Measurements from ENCODE around the gene HOXD8.

Gene HOXD8

DNA sequence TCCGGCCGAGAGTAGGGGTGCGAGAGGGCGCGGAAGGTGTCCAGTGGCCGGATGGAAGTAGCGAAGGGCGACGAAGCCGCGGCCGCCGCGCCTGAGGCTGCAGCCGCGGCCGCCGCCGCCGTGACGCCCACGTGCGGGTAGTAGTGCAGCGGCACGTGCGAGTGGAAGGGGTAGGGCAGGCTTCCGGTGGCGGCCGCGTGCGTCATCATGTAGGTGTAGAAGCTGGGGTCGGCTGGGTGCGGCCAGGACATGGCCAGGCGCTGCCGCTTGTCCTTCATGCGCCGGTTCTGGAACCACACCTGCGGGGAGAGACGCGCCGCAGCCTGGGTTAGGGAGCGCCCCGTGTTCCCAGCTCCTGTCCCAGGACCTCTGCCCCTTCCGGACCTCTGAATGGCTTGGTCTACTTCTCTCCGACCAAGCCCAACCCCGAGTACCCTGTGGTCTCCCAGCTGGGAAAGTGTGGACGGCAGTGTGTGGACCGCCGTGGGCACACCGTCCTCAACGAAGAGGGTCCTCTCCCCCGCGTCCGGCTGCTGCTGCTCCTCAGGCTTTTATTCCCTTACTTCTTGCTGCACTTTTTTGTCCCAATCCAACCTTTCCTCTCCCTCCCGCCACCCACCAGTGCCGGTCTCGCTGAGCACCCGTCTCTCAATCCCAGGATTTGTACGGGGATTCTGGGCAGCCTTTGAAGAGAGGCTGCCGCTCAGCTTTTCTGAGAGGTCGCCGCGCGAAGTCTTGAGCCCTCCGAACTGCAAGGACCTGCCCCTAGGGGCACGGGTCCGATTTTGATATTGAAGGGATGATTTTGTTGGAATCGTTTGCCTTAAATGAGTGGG lies 48.7 kb upstream of the HOXD8 start:
- Histone ChIP-seq H3K27ac (ENCODE audit: extremely low read depth, low read depth, low read length) (peak overlapping the region; percentile 72; the same call in 1 of the 2 replicates), H3K4me1 (ENCODE audit: control insufficient read depth, insufficient read depth, low read length) (no peaks in the 10 kb centered on the region), H3K4me3 (ENCODE audit: low read depth, low read length) (peak overlapping the region; percentile 42), H3K36me3 (ENCODE audit: control insufficient read depth in 2 of 2, insufficient read depth in 1 of 2, low read length in 2 of 2) (no peaks in the 10 kb centered on the region), H3K9me3 (ENCODE audit: control insufficient read depth, insufficient read depth, low read depth, low read length) (no peaks in the 10 kb centered on the region)
- ChIA-PET POLR2A (interaction anchor here (1.0 to 2.7 kb wide), 2 partner anchors 26 to 79 kb away, joined by 5 to 12 read pairs; partner anchors contain the start of genes HOXD11 and LNPK), CTCF (interaction anchor here (0.6 to 3.2 kb wide), 12 partner anchors 9 to 877 kb away, joined by 3 to 44 read pairs (median 4); partner anchors contain the start of gene HOXD13)
- TF ChIP-seq ZNF600 (tag by site-specific recombination; IDR thresholded peaks at IDR 0.05) (0 out of 2 replicates have a peak, but pooled peaks have one; percentile 37), OSR2 (tag by site-specific recombination; IDR thresholded peaks at IDR 0.05) (0 out of 2 replicates have a peak, but pooled peaks have one; percentile 43), ZNF398 (tag by site-specific recombination; IDR thresholded peaks at IDR 0.05) (0 out of 2 replicates have a peak, but pooled peaks have one; percentile 9), ZNF24 (tag by site-specific recombination; IDR thresholded peaks at IDR 0.05) (no peak), ZNF629 (tag by site-specific recombination; IDR thresholded peaks at IDR 0.05) (peak; percentile 19; the same call in 1 of the 2 replicates), ZNF670 (tag by site-specific recombination; IDR thresholded peaks at IDR 0.05; ENCODE audit: low read depth) (no peak), ZNF426 (tag by site-specific recombination; IDR thresholded peaks at IDR 0.05) (no peak), ZNF335 (tag by site-specific recombination; conservative IDR thresholded peaks at IDR 0.05) (peak; percentile 33), ZNF623 (tag by site-specific recombination; IDR thresholded peaks at IDR 0.05) (no peak), ZXDB (tag by site-specific recombination; IDR thresholded peaks at IDR 0.05) (0 out of 2 replicates have a peak, but pooled peaks have one; percentile 26), ZNF2 (tag by site-specific recombination; IDR thresholded peaks at IDR 0.05) (0 out of 2 replicates have a peak, but pooled peaks have one; percentile 13), ZNF16 (tag by site-specific recombination; IDR thresholded peaks at IDR 0.05; ENCODE audit: low read depth) (no peak), ZNF560 (tag by site-specific recombination; IDR thresholded peaks at IDR 0.05; ENCODE audit: borderline replicate concordance) (peak; percentile 72; the same call in 1 of the 2 replicates), ZNF555 (tag by site-specific recombination; conservative IDR thresholded peaks at IDR 0.05) (no peak), ZNF785 (tag by site-specific recombination; IDR thresholded peaks at IDR 0.05) (0 out of 2 replicates have a peak, but pooled peaks have one; percentile 45), ZNF280C (tag by site-specific recombination; IDR thresholded peaks at IDR 0.05) (no peak), ZNF791 (tag by site-specific recombination; IDR thresholded peaks at IDR 0.05) (no peak), ZNF280D (tag by site-specific recombination; IDR thresholded peaks at IDR 0.05) (no peak), ELK4 (IDR thresholded peaks at IDR 0.05; ENCODE audit: borderline replicate concordance, low read depth, low read length) (no peak), KLF9 (tag by site-specific recombination; IDR thresholded peaks at IDR 0.05; ENCODE audit: low read depth) (0 out of 2 replicates have a peak, but pooled peaks have one; percentile 44)
- TF ChIP-seq, protein P1, sequence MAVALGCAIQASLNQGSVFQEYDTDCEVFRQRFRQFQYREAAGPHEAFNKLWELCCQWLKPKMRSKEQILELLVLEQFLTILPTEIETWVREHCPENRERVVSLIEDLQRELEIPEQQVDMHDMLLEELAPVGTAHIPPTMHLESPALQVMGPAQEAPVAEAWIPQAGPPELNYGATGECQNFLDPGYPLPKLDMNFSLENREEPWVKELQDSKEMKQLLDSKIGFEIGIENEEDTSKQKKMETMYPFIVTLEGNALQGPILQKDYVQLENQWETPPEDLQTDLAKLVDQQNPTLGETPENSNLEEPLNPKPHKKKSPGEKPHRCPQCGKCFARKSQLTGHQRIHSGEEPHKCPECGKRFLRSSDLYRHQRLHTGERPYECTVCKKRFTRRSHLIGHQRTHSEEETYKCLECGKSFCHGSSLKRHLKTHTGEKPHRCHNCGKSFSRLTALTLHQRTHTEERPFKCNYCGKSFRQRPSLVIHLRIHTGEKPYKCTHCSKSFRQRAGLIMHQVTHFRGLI (tag by site-specific recombination; IDR thresholded peaks at IDR 0.05), result peak; percentile 54; the same call in 1 of the 2 replicates
- TF ChIP-seq, protein P2, sequence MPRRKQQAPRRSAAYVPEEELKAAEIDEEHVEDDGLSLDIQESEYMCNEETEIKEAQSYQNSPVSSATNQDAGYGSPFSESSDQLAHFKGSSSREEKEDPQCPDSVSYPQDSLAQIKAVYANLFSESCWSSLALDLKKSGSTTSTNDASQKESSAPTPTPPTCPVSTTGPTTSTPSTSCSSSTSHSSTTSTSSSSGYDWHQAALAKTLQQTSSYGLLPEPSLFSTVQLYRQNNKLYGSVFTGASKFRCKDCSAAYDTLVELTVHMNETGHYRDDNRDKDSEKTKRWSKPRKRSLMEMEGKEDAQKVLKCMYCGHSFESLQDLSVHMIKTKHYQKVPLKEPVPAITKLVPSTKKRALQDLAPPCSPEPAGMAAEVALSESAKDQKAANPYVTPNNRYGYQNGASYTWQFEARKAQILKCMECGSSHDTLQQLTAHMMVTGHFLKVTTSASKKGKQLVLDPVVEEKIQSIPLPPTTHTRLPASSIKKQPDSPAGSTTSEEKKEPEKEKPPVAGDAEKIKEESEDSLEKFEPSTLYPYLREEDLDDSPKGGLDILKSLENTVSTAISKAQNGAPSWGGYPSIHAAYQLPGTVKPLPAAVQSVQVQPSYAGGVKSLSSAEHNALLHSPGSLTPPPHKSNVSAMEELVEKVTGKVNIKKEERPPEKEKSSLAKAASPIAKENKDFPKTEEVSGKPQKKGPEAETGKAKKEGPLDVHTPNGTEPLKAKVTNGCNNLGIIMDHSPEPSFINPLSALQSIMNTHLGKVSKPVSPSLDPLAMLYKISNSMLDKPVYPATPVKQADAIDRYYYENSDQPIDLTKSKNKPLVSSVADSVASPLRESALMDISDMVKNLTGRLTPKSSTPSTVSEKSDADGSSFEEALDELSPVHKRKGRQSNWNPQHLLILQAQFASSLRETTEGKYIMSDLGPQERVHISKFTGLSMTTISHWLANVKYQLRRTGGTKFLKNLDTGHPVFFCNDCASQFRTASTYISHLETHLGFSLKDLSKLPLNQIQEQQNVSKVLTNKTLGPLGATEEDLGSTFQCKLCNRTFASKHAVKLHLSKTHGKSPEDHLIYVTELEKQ (tag by site-specific recombination; IDR thresholded peaks at IDR 0.05; ENCODE audit: borderline replicate concordance), result no peak
